CD4-positive, alpha-beta T cell treated with Interferon alpha-2 for 1 hour (primary cell): ENCODE data around the gene EAF1.

Experiments
- DNase-seq, 2 donors: peaks; one replicate each; pipeline ENCODE4 v3.0.0-alpha.2; 2020 to 2022

Gene EAF1

DNA sequence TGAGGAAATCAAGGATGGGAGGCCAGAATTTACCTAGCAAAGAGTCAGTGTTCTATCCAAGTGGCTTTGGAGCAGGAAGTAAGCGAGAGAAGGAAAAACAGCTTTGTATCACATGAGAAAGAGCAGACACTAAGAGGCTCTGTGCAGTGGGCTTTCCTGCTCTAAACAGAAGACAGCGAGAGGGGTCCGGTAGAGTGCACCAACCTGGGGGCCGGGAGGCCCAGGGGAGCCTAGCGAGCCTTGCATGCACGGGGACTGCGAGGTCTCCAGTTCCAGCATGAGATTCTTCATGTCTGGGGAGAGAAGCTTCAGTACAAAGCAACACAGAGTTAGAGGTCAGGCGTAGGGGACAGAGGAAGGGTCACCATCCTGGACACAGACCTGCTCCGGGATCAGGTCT is 60.6 kb downstream of the EAF1 start:
- no peak for DNase-seq

DNA sequence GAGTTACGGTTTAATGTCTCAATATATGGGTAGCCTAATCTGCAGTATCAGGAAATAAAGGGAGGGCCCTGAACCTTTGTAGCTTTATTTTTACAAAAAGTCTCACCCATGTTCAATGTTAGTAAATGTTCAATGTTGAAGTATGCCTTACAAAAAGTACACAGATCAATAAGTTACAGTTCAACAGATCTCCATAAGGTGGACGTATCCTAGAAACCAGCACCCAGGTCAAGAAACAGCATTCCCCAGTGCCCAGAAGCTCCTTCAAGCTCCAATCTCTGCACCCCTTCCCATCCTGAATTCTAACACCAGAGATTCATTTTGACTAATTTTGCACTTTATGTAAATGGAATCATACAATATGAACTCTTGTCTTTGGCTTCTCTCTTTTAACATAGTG is 62.8 kb downstream of the EAF1 start:
- DNase-seq, result no peak

DNA sequence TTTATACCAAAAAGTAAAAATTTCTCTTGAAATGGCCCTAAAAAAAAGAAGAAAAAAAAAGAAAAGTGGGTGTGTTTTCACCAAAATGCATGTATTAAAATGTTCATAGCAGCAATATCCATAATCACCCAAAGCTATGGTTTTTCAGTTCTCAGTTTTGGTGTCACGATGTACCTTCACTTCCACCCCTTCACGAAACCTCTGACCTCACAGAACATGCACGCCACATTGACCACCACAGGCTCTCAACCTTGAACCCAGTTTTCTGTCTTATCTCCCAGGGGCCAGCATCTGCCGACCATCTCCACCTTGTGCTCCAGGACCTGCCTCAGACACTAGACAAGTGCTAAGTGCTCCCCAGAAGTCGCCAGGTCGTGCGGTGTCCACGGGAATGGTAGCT is 63.7 kb downstream of the EAF1 start:
- DNase-seq, result no peak
